GM20000 (cell line): Measurements from ENCODE around the gene CST6.
A peak's percentile ranks its signal among the peaks of the same experiment; 100 is the strongest.

Source experiments
- DNase-seq: peaks from one replicate; pipeline ENCODE4 v3.0.0; 2012; ENCODE audit warnings: low spot score
- CTCF ChIP-seq: IDR thresholded peaks from 2 replicates; pipeline ENCODE4 v1.5.1; 2012; ENCODE audit warnings: mild to moderate bottlenecking, control low read depth; ENCODE audit errors: extremely low read depth, missing control alignments

CST6 gene

GRCh38 chr11:66012371-66012945 is 650 bp downstream of the CST6 start:
- peak; percentile 29 for DNase-seq
- TF ChIP-seq CTCF = no peak

GRCh38 chr11:66012946-66013761 is 1.3 kb downstream of the CST6 start:
- peak; percentile 25 for DNase-seq
- TF ChIP-seq CTCF = no peak

- DNase-seq = no peak
- no peak for TF ChIP-seq CTCF
These were observed 1.9 kb downstream of the CST6 start for GRCh38 chr11:66013762-66014100.

GRCh38 chr11:66014804-66015453 is 3.1 kb downstream of the CST6 start:
- TF ChIP-seq CTCF = no peak
- peak; percentile 14 for DNase-seq

- TF ChIP-seq CTCF = no peak
- DNase-seq = no peak
These were observed 3.7 kb downstream of the CST6 start for GRCh38 chr11:66015454-66015881.

GRCh38 chr11:66015936-66016792 is 4.4 kb downstream of the CST6 start:
- no peak for TF ChIP-seq CTCF
- DNase-seq = no peak
